ENCODE measurements around the gene VPS35. TPM values are rescaled to one million over a fixed set of nuclear protein-coding genes. Genes with fewer than 3 reads are reported as not detected.

Gene VPS35
- total RNA-seq, 1 experiment from 2014 or later: 86.8 TPM

DNA sequence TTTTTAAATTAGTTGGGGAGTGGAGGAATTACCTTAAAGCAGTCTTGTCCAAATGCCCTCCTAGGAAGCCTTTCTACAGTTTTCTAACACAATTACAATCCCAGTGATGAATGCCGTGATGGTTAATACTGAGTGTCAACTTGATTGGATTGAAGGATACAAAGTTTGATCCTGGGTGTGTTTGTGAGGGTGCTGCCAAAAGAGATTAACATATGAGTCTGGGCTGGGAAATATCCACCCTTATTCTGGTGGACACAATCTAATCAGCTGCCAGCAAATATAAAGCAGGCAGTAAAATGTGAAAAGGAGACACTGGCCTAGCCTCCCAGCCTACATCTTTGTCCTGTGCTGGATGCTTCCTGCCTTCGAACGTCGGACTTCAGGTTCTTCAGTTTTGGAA, 12.6 kb upstream of the VPS35 start:
- ATAC-seq: no peak
- CTCF ChIA-PET: no interaction called here

DNA sequence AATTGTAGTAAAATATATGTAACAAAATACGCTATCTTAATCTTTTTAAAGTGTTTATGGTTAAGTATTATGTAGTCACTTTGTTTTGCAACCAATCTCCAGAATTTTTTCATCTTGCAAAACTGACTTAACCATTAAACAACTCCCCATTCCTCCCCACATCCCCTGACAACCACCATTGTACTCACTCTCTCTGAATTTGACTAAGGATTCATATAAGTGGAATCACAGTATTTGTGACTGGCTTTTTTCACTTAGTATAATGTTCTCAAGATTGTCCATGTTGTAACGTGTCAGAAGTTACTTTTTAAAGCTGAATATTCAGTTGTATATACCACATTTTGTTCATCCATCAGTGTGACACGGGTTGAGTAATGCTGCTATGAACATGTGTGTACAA, 11.1 kb upstream of the VPS35 start:
- H3K36me3 ChIP-seq (ENCODE audit: control insufficient read depth, insufficient read depth, low read length): peaks cover 8% of the 10 kb centered on the region
- intact Hi-C loops (cut with micrococcal nuclease; ENCODE audit: unreplicated experiment) (no loop called here), in situ Hi-C loops (cut with HindIII; ENCODE audit: low pct_unique_long_range_greater_than_20kb, low sequenced_read_pairs) (no loop called here)
- TF ChIP-seq, protein P1, sequence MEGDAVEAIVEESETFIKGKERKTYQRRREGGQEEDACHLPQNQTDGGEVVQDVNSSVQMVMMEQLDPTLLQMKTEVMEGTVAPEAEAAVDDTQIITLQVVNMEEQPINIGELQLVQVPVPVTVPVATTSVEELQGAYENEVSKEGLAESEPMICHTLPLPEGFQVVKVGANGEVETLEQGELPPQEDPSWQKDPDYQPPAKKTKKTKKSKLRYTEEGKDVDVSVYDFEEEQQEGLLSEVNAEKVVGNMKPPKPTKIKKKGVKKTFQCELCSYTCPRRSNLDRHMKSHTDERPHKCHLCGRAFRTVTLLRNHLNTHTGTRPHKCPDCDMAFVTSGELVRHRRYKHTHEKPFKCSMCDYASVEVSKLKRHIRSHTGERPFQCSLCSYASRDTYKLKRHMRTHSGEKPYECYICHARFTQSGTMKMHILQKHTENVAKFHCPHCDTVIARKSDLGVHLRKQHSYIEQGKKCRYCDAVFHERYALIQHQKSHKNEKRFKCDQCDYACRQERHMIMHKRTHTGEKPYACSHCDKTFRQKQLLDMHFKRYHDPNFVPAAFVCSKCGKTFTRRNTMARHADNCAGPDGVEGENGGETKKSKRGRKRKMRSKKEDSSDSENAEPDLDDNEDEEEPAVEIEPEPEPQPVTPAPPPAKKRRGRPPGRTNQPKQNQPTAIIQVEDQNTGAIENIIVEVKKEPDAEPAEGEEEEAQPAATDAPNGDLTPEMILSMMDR (IDR thresholded peaks at IDR 0.05): no peak
- TF ChIP-seq TCF7L2 (IDR thresholded peaks at IDR 0.05; ENCODE audit: low read depth, low read length): no peak
- TF ChIP-seq SIN3A (IDR thresholded peaks at IDR 0.05; ENCODE audit: borderline replicate concordance, insufficient read depth, low read depth, low read length): no peak
- TF ChIP-seq REST (IDR thresholded peaks at IDR 0.05; ENCODE audit: insufficient read depth in 1 of 2, low read depth in 2 of 2, low read length in 1 of 2): no peak
- no peak for TF ChIP-seq POLR2AphosphoS5 (IDR thresholded peaks at IDR 0.05; ENCODE audit: low read depth, low read length)
- no peaks in the 10 kb centered on the region for H3K27me3 ChIP-seq (ENCODE audit: control insufficient read depth, insufficient read depth, low read length)
- H3K27ac ChIP-seq (ENCODE audit: low read length): no peak overlapping the region
- CTCF ChIA-PET: no interaction called here
- H3K4me1 ChIP-seq (ENCODE audit: control insufficient read depth, insufficient read depth, low read length): no peaks in the 10 kb centered on the region
- no peak for DNase-seq (ENCODE audit: low read depth, low spot score)
- no peak for ATAC-seq
- H3K4me3 ChIP-seq (ENCODE audit: low read depth in 2 of 2, low read length in 2 of 2): no peak overlapping the region
- H3K9me3 ChIP-seq (ENCODE audit: control insufficient read depth, insufficient read depth, low read depth, low read length): no peaks in the 10 kb centered on the region
- POLR2A ChIA-PET: no interaction called here
- no TSS peak for BruUV-seq (replicated peaks)

More for the DNA sequence above, 12.6 kb upstream of the VPS35 start:
- Histone ChIP-seq H3K9me3 (ENCODE audit: control insufficient read depth, insufficient read depth, low read depth, low read length) (no peaks in the 10 kb centered on the region), H3K27ac (ENCODE audit: low read length) (no peak overlapping the region), H3K4me1 (ENCODE audit: control insufficient read depth, insufficient read depth, low read length) (no peaks in the 10 kb centered on the region), H3K4me3 (ENCODE audit: low read depth in 2 of 2, low read length in 2 of 2) (no peak overlapping the region), H3K27me3 (ENCODE audit: control insufficient read depth, insufficient read depth, low read length) (no peaks in the 10 kb centered on the region), H3K36me3 (ENCODE audit: control insufficient read depth, insufficient read depth, low read length) (no peaks in the 10 kb centered on the region; the same call in none of the 2 replicates)
- POLR2A ChIA-PET: no interaction called here
- intact Hi-C loops (cut with micrococcal nuclease; ENCODE audit: unreplicated experiment): no loop called here
- no peak for DNase-seq (ENCODE audit: low read depth, low spot score)
- in situ Hi-C loops (cut with HindIII; ENCODE audit: low pct_unique_long_range_greater_than_20kb, low sequenced_read_pairs): no loop called here
- BruUV-seq (replicated peaks): no TSS peak
- TF ChIP-seq REST (IDR thresholded peaks at IDR 0.05; ENCODE audit: insufficient read depth in 1 of 2, low read depth in 2 of 2, low read length in 1 of 2) (no peak), TCF7L2 (IDR thresholded peaks at IDR 0.05; ENCODE audit: low read depth, low read length) (no peak), SIN3A (IDR thresholded peaks at IDR 0.05; ENCODE audit: borderline replicate concordance, insufficient read depth, low read depth, low read length) (no peak), POLR2AphosphoS5 (IDR thresholded peaks at IDR 0.05; ENCODE audit: low read depth, low read length) (no peak)
- TF ChIP-seq, protein P1 (IDR thresholded peaks at IDR 0.05): no peak

Data from Panc1 (cell line).